Gastrocnemius medialis (tissue), 4 donors: ENCODE data around the gene YAP1. TPM values are rescaled to one million over a fixed set of nuclear protein-coding genes. Genes with fewer than 3 reads are reported as not detected.

Source experiments
- ATAC-seq, 2 donors: fragments of 150-250 bp; one replicate each; pipeline ENCODE4 v1.9.1; 2016
- DNase-seq, 2 donors: peaks; one replicate each; pipeline ENCODE4 v3.0.0-alpha.2; 2019
- H3K27ac ChIP-seq, 4 donors: fragments of 200-600 bp; sonication (generic); 1 replicate in 1 of 4; 2 replicates in 3 of 4; pipeline ENCODE4 v1.5.1; 2016 to 2018; ENCODE audit warnings: mild to moderate bottlenecking in 2 of 4, moderate library complexity in 1 of 4
- H3K27me3 ChIP-seq, 3 donors: fragments of 200-600 bp; sonication (generic) in 2 of 3; 1 replicate in 1 of 3; 2 replicates in 2 of 3; pipeline versions ENCODE4 v1.5.1 to v1.6.0; 2016 to 2019; ENCODE audit warnings: mild to moderate bottlenecking in 1 of 3, moderate library complexity in 1 of 3
- H3K36me3 ChIP-seq, 2 donors: fragments of 200-600 bp; sonication (generic) in 1 of 2; one replicate each; pipeline ENCODE4 v1.5.1; 2017 to 2018
- H3K4me1 ChIP-seq, 2 donors: fragments of 200-600 bp; sonication (generic) in 1 of 2; one replicate each; pipeline ENCODE4 v1.5.1; 2016 to 2017; ENCODE audit warnings: mild to moderate bottlenecking in 2 of 2
- H3K4me3 ChIP-seq, 4 donors: fragments of 200-600 bp; sonication (generic) in 3 of 4; 1 replicate in 1 of 4; 2 replicates in 3 of 4; pipeline ENCODE4 v1.5.1; 2016 to 2019; ENCODE audit warnings: mild to moderate bottlenecking in 2 of 4
- H3K9me3 ChIP-seq, 3 donors: fragments of 200-600 bp; sonication (generic) in 2 of 3; 1 replicate in 1 of 3; 2 replicates in 2 of 3; pipeline ENCODE4 v1.5.1; 2016 to 2019
- POLR2A ChIP-seq, 2 donors: fragments of 450-650 bp; IDR thresholded peaks; one replicate each; pipeline ENCODE4 v1.6.1; 2017; ENCODE audit warnings: antibody characterized with exemption in 2 of 2, mild to moderate bottlenecking in 2 of 2, moderate library complexity in 2 of 2
- in situ Hi-C, 4 donors: fragments of 200-750 bp; cut with MboI; loops; one replicate each; pipeline versions ENCODE4 v1.15.0 to v1.8.0; 2017; ENCODE audit warnings: low sequenced_read_pairs in 4 of 4
- intact Hi-C: fragments of 100-400 bp; cut with DNase I; formaldehyde crosslinking; loops from one replicate; pipeline ENCODE4 v1.15.1; 2023; ENCODE audit warnings: low total_unique reads
- total RNA-seq, 4 donors: library from RNA; depleted of rRNA; stranded (reverse); fragments of >200 nt; gene quantifications; one replicate each; pipeline versions ENCODE4 v1.1.0 to v1.2.3, GENCODE V29; 2016
- TF ChIP-seq, protein P1 (sequence below), 5 experiments: fragments of 450-650 bp in 3 of 5; fragments of 200-600 bp in 2 of 5; sonication (generic) in 2 of 5; IDR thresholded peaks in 4 of 5; conservative IDR thresholded peaks in 1 of 5; 1 replicate in 4 of 5; 2 replicates in 1 of 5; pipeline ENCODE4 v1.5.1; 2016 to 2019; ENCODE audit warnings: antibody characterized with exemption in 5 of 5, mild to moderate bottlenecking in 3 of 5, moderate library complexity in 3 of 5

YAP1 gene
- total RNA-seq, 4 donors from 2014 or later: 41.9 to 89.4 (median 72.6) TPM

DNA sequence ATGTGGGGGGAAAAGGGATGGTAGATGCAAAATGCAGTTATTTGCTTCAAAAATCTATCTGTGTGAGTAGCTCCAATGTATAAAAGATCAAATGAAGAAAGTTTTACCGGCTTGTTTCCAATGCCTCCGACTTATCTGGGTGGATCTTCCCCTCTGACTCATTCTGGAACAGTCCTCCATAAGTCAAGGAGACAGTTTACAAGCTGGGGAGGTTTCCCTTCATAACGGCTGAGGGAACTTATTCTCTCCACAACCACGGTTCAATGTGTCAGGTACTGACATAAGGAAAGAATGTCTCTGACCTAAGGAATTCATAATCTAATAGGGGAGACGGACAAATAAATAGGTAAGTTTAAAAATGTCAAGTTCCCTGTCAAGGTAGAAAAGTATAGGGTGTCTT is 157.4 kb downstream of the YAP1 start:
- Histone ChIP-seq H3K27me3 (no peaks in the 10 kb centered on the region), H3K36me3 (no peaks in the 10 kb centered on the region), H3K27ac (peak overlapping the region in 3 of 4 donors; percentile 38 to 71 (median 66)), H3K9me3 (no peaks in the 10 kb centered on the region), H3K4me3 (peak overlapping the region in 2 of 4 donors; percentile 54 to 70), H3K4me1 (peaks cover 7 to 8% of the 10 kb centered on the region in 2 donors)
- TF ChIP-seq POLR2A (IDR thresholded peaks at IDR 0.05): no peak
- TF ChIP-seq, protein P1, sequence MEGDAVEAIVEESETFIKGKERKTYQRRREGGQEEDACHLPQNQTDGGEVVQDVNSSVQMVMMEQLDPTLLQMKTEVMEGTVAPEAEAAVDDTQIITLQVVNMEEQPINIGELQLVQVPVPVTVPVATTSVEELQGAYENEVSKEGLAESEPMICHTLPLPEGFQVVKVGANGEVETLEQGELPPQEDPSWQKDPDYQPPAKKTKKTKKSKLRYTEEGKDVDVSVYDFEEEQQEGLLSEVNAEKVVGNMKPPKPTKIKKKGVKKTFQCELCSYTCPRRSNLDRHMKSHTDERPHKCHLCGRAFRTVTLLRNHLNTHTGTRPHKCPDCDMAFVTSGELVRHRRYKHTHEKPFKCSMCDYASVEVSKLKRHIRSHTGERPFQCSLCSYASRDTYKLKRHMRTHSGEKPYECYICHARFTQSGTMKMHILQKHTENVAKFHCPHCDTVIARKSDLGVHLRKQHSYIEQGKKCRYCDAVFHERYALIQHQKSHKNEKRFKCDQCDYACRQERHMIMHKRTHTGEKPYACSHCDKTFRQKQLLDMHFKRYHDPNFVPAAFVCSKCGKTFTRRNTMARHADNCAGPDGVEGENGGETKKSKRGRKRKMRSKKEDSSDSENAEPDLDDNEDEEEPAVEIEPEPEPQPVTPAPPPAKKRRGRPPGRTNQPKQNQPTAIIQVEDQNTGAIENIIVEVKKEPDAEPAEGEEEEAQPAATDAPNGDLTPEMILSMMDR (IDR thresholded peaks at IDR 0.05 in 4 of 5, conservative IDR thresholded peaks at IDR 0.05 in 1 of 5): no peak
- ATAC-seq: no peak
- DNase-seq: no peak
- in situ Hi-C loops: loop anchor here in 3 of 4 donors (25.0 kb wide), 2 partner anchors 205 to 405 kb away; no protein-coding TSS in a partner anchor
- intact Hi-C loops: loop anchor here (1.0 to 5.0 kb wide), 4 partner anchors 157 to 355 kb away; partner anchors contain the start of genes CFAP300 and YAP1

GRCh38 chr11:102268083-102268984 is 158.1 kb downstream of the YAP1 start:
- intact Hi-C loops (loop anchor here (1.0 to 5.0 kb wide), 4 partner anchors 158 to 356 kb away; partner anchors contain the start of genes CFAP300 and YAP1), in situ Hi-C loops (loop anchor here in 3 of 4 donors (25.0 kb wide), 2 partner anchors 206 to 406 kb away; no protein-coding TSS in a partner anchor)
- TF ChIP-seq, protein P1 (IDR thresholded peaks at IDR 0.05 in 4 of 5, conservative IDR thresholded peaks at IDR 0.05 in 1 of 5): peak; percentile 45 to 84 (median 56)
- no peak for TF ChIP-seq POLR2A (IDR thresholded peaks at IDR 0.05)
- Histone ChIP-seq H3K27me3 (no peaks in the 10 kb centered on the region), H3K27ac (peak overlapping the region; percentile 22 to 71 (median 52)), H3K36me3 (no peaks in the 10 kb centered on the region), H3K9me3 (no peaks in the 10 kb centered on the region), H3K4me3 (peak overlapping the region; percentile 54 to 70 (median 60)), H3K4me1 (peaks cover 7 to 8% of the 10 kb centered on the region in 2 donors)
- peak; percentile 76 to 91 for DNase-seq
- peak; percentile 91 to 93 for ATAC-seq

DNA sequence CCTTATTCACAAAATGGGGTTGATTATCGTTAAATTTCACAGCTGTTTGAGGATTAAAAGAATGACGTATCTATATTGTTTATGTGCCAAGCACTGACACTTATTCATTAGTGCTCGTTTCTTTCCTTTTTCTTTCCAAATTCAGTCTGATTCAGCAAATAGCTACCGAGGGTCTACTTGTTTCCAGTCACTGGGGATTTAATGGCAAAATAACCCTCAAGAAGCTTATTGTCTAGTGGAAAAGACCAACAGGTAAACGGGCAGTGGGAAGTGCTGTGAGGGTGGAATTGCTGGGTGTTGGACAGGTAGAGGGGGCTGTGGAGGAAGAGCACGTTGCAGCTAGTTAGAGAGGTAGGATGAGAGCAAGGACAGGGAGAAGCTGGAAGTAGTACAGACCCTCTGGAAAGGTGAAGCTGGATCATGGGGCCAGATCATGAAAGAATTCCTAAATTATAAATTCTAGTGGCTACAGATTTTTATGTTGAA is 158.8 kb downstream of the YAP1 start:
- H3K27me3 ChIP-seq: no peaks in the 10 kb centered on the region
- intact Hi-C loops: loop anchor here (1.0 to 5.0 kb wide), 4 partner anchors 159 to 357 kb away; partner anchors contain the start of genes CFAP300 and YAP1

DNA sequence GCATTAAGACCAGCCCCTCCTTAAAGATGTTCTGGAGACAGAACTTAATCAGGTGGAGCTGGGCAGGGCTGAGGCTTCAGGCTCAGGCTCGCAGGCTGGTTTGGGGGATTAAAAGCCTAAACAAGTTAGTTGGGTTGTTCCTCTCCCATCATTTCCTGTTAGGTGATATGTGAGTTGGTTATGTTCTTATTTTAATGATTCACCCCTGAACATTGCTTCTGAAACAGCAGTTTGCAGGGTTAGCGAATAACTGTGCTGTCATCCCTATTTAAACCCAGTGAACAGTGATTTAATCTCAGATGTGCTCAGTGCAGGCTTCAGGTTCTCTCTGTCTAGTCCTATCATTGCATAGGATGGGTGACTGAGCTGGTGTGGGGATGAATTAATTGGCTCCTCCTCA is 159.7 kb downstream of the YAP1 start:
- no peaks in the 10 kb centered on the region for H3K36me3 ChIP-seq
- intact Hi-C loops (loop anchor here (2.0 to 5.0 kb wide), 3 partner anchors 223 to 358 kb away; partner anchors contain the start of gene CFAP300), in situ Hi-C loops (loop anchor here in 3 of 4 donors (25.0 kb wide), 2 partner anchors 208 to 408 kb away; no protein-coding TSS in a partner anchor)
- peaks cover 7 to 8% of the 10 kb centered on the region in 2 donors for H3K4me1 ChIP-seq
- TF ChIP-seq, protein P1 (IDR thresholded peaks at IDR 0.05 in 4 of 5, conservative IDR thresholded peaks at IDR 0.05 in 1 of 5): no peak
- TF ChIP-seq POLR2A (IDR thresholded peaks at IDR 0.05): no peak
- DNase-seq (no peak), ATAC-seq (no peak)
- no peaks in the 10 kb centered on the region for H3K9me3 ChIP-seq
- no peak overlapping the region for H3K4me3 ChIP-seq
- no peak overlapping the region for H3K27ac ChIP-seq
- H3K27me3 ChIP-seq: no peaks in the 10 kb centered on the region

More for the DNA sequence above, 158.8 kb downstream of the YAP1 start:
- no peaks in the 10 kb centered on the region for H3K36me3 ChIP-seq
- TF ChIP-seq POLR2A (IDR thresholded peaks at IDR 0.05): no peak
- ATAC-seq: no peak
- H3K27ac ChIP-seq: peak overlapping the region in 2 of 4 donors; percentile 14 to 66
- H3K9me3 ChIP-seq: no peaks in the 10 kb centered on the region
- peak overlapping the region; percentile 54 to 70 (median 60) for H3K4me3 ChIP-seq
- DNase-seq: no peak
- peaks cover 7 to 8% of the 10 kb centered on the region in 2 donors for H3K4me1 ChIP-seq
- in situ Hi-C loops: loop anchor here in 3 of 4 donors (25.0 kb wide), 2 partner anchors 207 to 407 kb away; no protein-coding TSS in a partner anchor
